K562 (cell line): ENCODE results near the gene TBX19. TPM values are rescaled to one million over a fixed set of nuclear protein-coding genes. Genes with fewer than 3 reads are reported as not detected.

ENCODE experiments used
- BACH1 ChIP-seq: fragments of 200-800 bp; sonication (Bioruptor generic); IDR thresholded peaks from 2 replicates; pipeline ENCODE4 v1.6.1; 2016; ENCODE audit warnings: missing genetic modification characterization, missing compliant biosample characterization
- CC2D1A ChIP-seq: fragments of 450-650 bp; IDR thresholded peaks from 2 replicates; pipeline ENCODE4 v1.6.1; 2017; ENCODE audit warnings: mild to moderate bottlenecking
- GABPA ChIP-seq: fragments of 200-800 bp; sonication (Bioruptor generic); conservative IDR thresholded peaks from 2 replicates; pipeline ENCODE4 v1.6.1; 2016; ENCODE audit warnings: low read depth, missing genetic modification characterization, missing compliant biosample characterization
- LEF1 ChIP-seq: fragments of 450-650 bp; IDR thresholded peaks from 2 replicates; pipeline ENCODE4 v1.6.1; 2016; ENCODE audit warnings: mild to moderate bottlenecking
- MIER1 ChIP-seq: fragments of 450-650 bp; IDR thresholded peaks from 2 replicates; pipeline ENCODE4 v1.6.1; 2016; ENCODE audit warnings: antibody characterized with exemption, mild to moderate bottlenecking, low read depth
- MTF1 ChIP-seq: fragments of 250-450 bp; sonication (Bioruptor Pico); IDR thresholded peaks from 2 replicates; pipeline ENCODE4 v1.9.0; 2021; ENCODE audit warnings: moderate library complexity, mild to moderate bottlenecking, inconsistent platforms, borderline replicate concordance
- NFE2 ChIP-seq: IDR thresholded peaks from 2 replicates; pipeline ENCODE4 v1.6.1; 2014; ENCODE audit warnings: antibody characterized with exemption, low read depth
- PTBP1 ChIP-seq: fragments of 200-400 bp; formaldehyde crosslinking; IDR thresholded peaks from 2 replicates; pipeline ENCODE4 v1.6.1; 2017; ENCODE audit warnings: low read depth, low read length
- RBM22 ChIP-seq: fragments of 200-400 bp; formaldehyde crosslinking; IDR thresholded peaks from 2 replicates; pipeline ENCODE4 v1.6.1; 2018; ENCODE audit warnings: low read length, low read depth; ENCODE audit not compliant: poor library complexity, severe bottlenecking
- RBM39 ChIP-seq: fragments of 200-400 bp; formaldehyde crosslinking; optimal IDR thresholded peaks from 2 replicates; pipeline ENCODE3; 2018; ENCODE audit warnings: low read depth, low read length
- SIX5 ChIP-seq, 2 experiments: IDR thresholded peaks; 2 replicates each; pipeline ENCODE4 v1.6.1; 2011; ENCODE audit warnings: low read length in 2 of 2, borderline replicate concordance in 1 of 2, low read depth in 1 of 2, mild to moderate bottlenecking in 1 of 2, moderate library complexity in 1 of 2; ENCODE audit not compliant: insufficient read depth in 1 of 2
- SRSF7 ChIP-seq: fragments of 200-400 bp; formaldehyde crosslinking; optimal IDR thresholded peaks from 2 replicates; pipeline ENCODE3; 2017; ENCODE audit warnings: mild to moderate bottlenecking, low read depth, low read length
- TCF7L2 ChIP-seq: fragments of 150-350 bp; IDR thresholded peaks from 2 replicates; pipeline ENCODE4 v1.6.1; 2016; ENCODE audit warnings: low read depth, mild to moderate bottlenecking, low read length, moderate library complexity
- YBX1 ChIP-seq: fragments of 450-650 bp; IDR thresholded peaks from 2 replicates; pipeline ENCODE4 v1.7.1; 2016; ENCODE audit warnings: mild to moderate bottlenecking
- ZBTB33 ChIP-seq: sonication (generic); formaldehyde crosslinking; IDR thresholded peaks from 2 replicates; pipeline ENCODE4 v1.8.1; 2023; ENCODE audit warnings: mild to moderate bottlenecking, missing genetic modification reagents
- ZBTB8A ChIP-seq: fragments of 450-650 bp; IDR thresholded peaks from 2 replicates; pipeline ENCODE4 v1.6.1; 2018; ENCODE audit warnings: mild to moderate bottlenecking, moderate library complexity; ENCODE audit not compliant: partially characterized antibody
- ZEB2 ChIP-seq: fragments of 450-650 bp; IDR thresholded peaks from 2 replicates; pipeline ENCODE4 v1.6.1; 2016
- ZNF586 ChIP-seq: fragments of 450-650 bp; formaldehyde crosslinking; conservative IDR thresholded peaks from 2 replicates; pipeline ENCODE4 v1.4.0; 2020; ENCODE audit warnings: mild to moderate bottlenecking, moderate library complexity
- ZNF696 ChIP-seq: fragments of 250-450 bp; sonication (Bioruptor Pico); conservative IDR thresholded peaks from 2 replicates; pipeline ENCODE4 v1.4.0; 2020; ENCODE audit warnings: mild to moderate bottlenecking, moderate library complexity
- ZNF717 ChIP-seq: fragments of 250-450 bp; sonication (Bioruptor Pico); IDR thresholded peaks from 2 replicates; pipeline ENCODE4 v1.5.0; 2021
- ZNF785 ChIP-seq: fragments of 250-450 bp; sonication (Bioruptor Pico); IDR thresholded peaks from 2 replicates; pipeline ENCODE4 v1.4.0; 2020; ENCODE audit warnings: mild to moderate bottlenecking
- polyA plus RNA-seq, 8 experiments: library from polyadenylated mRNA; depleted of rRNA in 4 of 8; stranded (reverse) in 5 of 8; unstranded in 3 of 8; fragments of >200 nt; fragmentation: Nextera tagmentation in 2 of 8; fragmentation: Illumina TruSeq in 1 of 8; extraction: Ambion mirVana in 2 of 8; extraction: Trizol in 1 of 8; gene quantifications; 2 replicates each; pipeline versions ENCODE4 v1.2.1 to v1.2.3, GENCODE V29; 2011 to 2014; ENCODE audit warnings: inconsistent platforms in 1 of 8, missing spikeins in 1 of 8
- total RNA-seq, 7 experiments: library from RNA; depleted of rRNA in 6 of 7; stranded (reverse); fragments of >200 nt in 6 of 7; fragmentation: Illumina TruSeq in 2 of 7; extraction: Trizol in 2 of 7; gene quantifications; 2 replicates each; pipeline versions ENCODE4 v1.2.1 to v1.2.3, GENCODE V29; 2011 to 2021; ENCODE audit warnings: low replicate concordance in 1 of 7

The TBX19 gene
- total and polyA plus RNA-seq, 9 of the 15 experiments (the other 6 are each of a cell fraction or from before 2014, with no cell fraction given), result 0.32 to 3.1 (median 0.95) TPM

DNA sequence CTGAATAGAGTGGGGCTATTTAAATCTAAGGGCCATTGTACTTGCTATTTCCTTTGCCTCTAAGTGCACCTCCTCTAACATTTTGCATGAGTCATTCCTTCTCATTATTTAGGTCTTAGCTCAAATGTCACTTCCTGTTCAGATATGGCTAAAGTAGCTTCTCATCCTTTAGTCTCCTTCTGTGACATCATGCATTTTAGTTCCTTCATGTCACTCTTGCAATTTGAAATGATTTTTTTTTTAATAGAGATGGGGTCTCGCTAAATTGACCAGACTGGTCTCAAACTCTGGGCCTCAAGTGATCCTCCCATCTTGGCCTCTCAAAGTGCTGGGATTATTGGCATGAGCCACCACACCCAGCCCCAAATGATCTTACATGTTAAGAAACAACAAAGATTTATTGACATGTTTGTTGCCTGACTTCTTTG lies 6.6 kb downstream of the TBX19 start (continued):
- TF ChIP-seq ZBTB33 (CRISPR knock-in tag) (no peak), RBM22 (no peak), GABPA (tag) (peak; percentile 88), CC2D1A (no peak), SIX5 (IDR thresholded peaks at IDR 0.05; ENCODE audit: borderline replicate concordance in 1 of 2, insufficient read depth in 1 of 2, low read depth in 1 of 2, low read length in 2 of 2) (no peak), RBM39 (no peak), SRSF7 (no peak), NFE2 (peak; percentile 94), MTF1 (CRISPR knock-in tag) (no peak), ZNF696 (no peak), ZNF785 (CRISPR knock-in tag) (no peak), ZNF717 (CRISPR knock-in tag) (no peak), BACH1 (tag) (peak; percentile 72; the same call in 1 of the 2 replicates), MIER1 (no peak), ZEB2 (peak; percentile 37; the same call in 1 of the 2 replicates), ZBTB8A (no peak), TCF7L2 (no peak), PTBP1 (no peak), YBX1 (no peak), LEF1 (peak; percentile 68; the same call in 1 of the 2 replicates), ZNF586 (no peak)
